ENCODE results near the gene HSPA2.
A peak's percentile ranks its signal among the peaks of the same experiment; 100 is the strongest.

DNA sequence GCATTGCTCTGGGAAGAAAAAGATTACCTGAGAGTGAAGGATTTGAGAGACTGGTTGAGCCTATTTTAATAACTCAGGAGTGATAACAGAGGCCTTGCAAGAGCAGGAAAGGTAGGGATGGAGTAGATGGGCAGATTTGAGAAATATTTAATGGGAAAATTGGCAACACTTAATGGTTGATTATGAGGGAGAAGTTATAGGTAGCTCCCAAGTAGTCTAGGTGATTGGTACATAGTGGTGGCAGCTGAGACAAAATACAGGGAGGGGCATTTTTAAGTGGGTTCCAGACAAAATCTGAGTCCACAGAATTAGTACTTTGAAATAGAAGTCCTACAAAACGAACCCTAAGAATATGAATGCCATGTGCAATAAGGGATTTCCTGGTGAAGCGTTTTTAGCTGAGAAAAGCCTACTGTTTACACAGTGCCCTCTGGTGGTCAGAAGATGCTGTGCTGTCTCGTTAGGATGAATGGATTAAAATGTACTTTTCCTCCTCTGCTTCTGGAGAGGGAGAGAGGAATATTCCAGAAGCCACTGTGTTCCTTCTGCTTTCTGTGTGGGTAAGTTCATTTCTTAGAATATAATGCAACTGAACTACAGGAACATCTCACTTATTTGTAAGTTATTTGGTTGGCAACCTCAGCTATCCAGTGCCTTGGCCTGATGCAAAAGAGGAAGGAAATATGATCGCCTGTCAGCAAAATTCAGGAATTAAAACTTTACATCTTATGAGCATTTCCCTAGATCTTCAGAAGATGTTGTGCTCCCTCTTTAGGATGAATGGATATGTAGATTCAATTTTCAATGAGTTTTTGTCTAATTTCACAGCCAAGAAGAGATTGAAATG lies 29.5 kb upstream of the HSPA2 start:
- TF ChIP-seq, protein P1, sequence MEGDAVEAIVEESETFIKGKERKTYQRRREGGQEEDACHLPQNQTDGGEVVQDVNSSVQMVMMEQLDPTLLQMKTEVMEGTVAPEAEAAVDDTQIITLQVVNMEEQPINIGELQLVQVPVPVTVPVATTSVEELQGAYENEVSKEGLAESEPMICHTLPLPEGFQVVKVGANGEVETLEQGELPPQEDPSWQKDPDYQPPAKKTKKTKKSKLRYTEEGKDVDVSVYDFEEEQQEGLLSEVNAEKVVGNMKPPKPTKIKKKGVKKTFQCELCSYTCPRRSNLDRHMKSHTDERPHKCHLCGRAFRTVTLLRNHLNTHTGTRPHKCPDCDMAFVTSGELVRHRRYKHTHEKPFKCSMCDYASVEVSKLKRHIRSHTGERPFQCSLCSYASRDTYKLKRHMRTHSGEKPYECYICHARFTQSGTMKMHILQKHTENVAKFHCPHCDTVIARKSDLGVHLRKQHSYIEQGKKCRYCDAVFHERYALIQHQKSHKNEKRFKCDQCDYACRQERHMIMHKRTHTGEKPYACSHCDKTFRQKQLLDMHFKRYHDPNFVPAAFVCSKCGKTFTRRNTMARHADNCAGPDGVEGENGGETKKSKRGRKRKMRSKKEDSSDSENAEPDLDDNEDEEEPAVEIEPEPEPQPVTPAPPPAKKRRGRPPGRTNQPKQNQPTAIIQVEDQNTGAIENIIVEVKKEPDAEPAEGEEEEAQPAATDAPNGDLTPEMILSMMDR (IDR thresholded peaks at IDR 0.05): peak; percentile 80 to 95 (median 86)
- TF ChIP-seq POLR2A (IDR thresholded peaks at IDR 0.05): no peak
